ENCODE measurements around the gene SAMHD1.
A peak's percentile ranks its signal among the peaks of the same experiment; 100 is the strongest.
"Not testable (repeated sequence)": the region's sequence is repeated elsewhere in the genome, so short reads cannot be mapped to it uniquely, and the experiment has no call there.

The SAMHD1 gene

DNA sequence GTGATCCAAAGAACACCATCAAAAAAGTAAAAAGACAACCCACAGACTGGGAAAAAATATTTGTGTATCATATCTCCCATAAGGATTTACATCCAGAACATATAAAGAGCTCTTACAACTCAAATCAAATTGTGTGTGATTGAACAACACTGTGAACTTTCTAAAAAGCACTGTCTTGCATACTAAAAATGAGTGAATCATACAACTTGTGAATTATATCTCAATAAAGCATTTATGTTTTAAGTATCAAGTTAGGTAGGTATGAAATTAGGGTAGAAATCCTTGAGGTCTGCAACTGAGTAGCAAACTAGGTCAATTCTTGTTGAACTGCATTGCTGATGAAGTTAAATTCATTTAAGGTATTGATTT is 14.1 kb downstream of the SAMHD1 start:
- no peak overlapping the region for H2BK120ac ChIP-seq (ENCODE audit: low read depth, low read length)
- no peaks in the 10 kb centered on the region for H3K27me3 ChIP-seq (ENCODE audit: insufficient read depth, low read length, poor library complexity)
- H3K79me1 ChIP-seq (ENCODE audit: low read length) = no peaks in the 10 kb centered on the region
- no peak overlapping the region for H4K5ac ChIP-seq (ENCODE audit: low read length)
- no peak overlapping the region for H4K8ac ChIP-seq (ENCODE audit: low read depth, low read length)
- H3K23ac ChIP-seq (ENCODE audit: low read length) = no peak overlapping the region
- H3K4me1 ChIP-seq (ENCODE audit: control insufficient read depth, low read depth, low read length) = no peaks in the 10 kb centered on the region
- no peak overlapping the region for H2BK15ac ChIP-seq (replicated peaks; ENCODE audit: low read depth)
- no peak overlapping the region for H3K56ac ChIP-seq (ENCODE audit: low read length)
- no peak overlapping the region for H3K4me2 ChIP-seq (ENCODE audit: low read length)
- no peak overlapping the region for H3K9ac ChIP-seq (ENCODE audit: low read length)
- no peaks in the 10 kb centered on the region for H3K79me2 ChIP-seq (ENCODE audit: control insufficient read depth, insufficient read depth, low read length)
- no peak overlapping the region for H2AK5ac ChIP-seq (ENCODE audit: low read length)
- H3K4ac ChIP-seq (ENCODE audit: low read depth, low read length) = no peak overlapping the region
- H3K36me3 ChIP-seq (ENCODE audit: control insufficient read depth, insufficient read depth, low read length) = no peaks in the 10 kb centered on the region
- no peak overlapping the region for H3K4me3 ChIP-seq (ENCODE audit: low read length)
- DNase-seq = no peak
- no peak overlapping the region for H3K27ac ChIP-seq (ENCODE audit: low read depth, low read length)
- H3K18ac ChIP-seq (ENCODE audit: low read length) = no peak overlapping the region
- no peak overlapping the region for H2BK5ac ChIP-seq (ENCODE audit: low read length)

- H2BK15ac ChIP-seq (replicated peaks; ENCODE audit: low read depth); H3K4me2 ChIP-seq (ENCODE audit: low read length); H2AK5ac ChIP-seq (ENCODE audit: low read length); H3K79me2 ChIP-seq (ENCODE audit: control insufficient read depth, insufficient read depth, low read length); H3K4ac ChIP-seq (ENCODE audit: low read depth, low read length); H3K79me1 ChIP-seq (ENCODE audit: low read length); DNase-seq; H4K5ac ChIP-seq (ENCODE audit: low read length); H3K27me3 ChIP-seq (ENCODE audit: insufficient read depth, low read length, poor library complexity); H3K56ac ChIP-seq (ENCODE audit: low read length); H3K4me1 ChIP-seq (ENCODE audit: control insufficient read depth, low read depth, low read length); H2BK120ac ChIP-seq (ENCODE audit: low read depth, low read length); H3K36me3 ChIP-seq (ENCODE audit: control insufficient read depth, insufficient read depth, low read length); H2BK5ac ChIP-seq (ENCODE audit: low read length); H3K23ac ChIP-seq (ENCODE audit: low read length); H3K18ac ChIP-seq (ENCODE audit: low read length); H3K27ac ChIP-seq (ENCODE audit: low read depth, low read length); H3K9ac ChIP-seq (ENCODE audit: low read length); H3K4me3 ChIP-seq (ENCODE audit: low read length): not testable (repeated sequence)
- peak overlapping the region; percentile 76 for H4K8ac ChIP-seq (ENCODE audit: low read depth, low read length)
- no CpG with 5 or more reads among the region's 9 CpGs for WGBS (ENCODE audit: extremely low coverage, insufficient coverage, low lambda C conversion rate)
Measured at GRCh38 chr20:36936761-36937401, 14.6 kb downstream of the SAMHD1 start.

- no peak overlapping the region for H3K56ac ChIP-seq (ENCODE audit: low read length)
- H3K79me1 ChIP-seq (ENCODE audit: low read length) = no peaks in the 10 kb centered on the region
- no peaks in the 10 kb centered on the region for H3K36me3 ChIP-seq (ENCODE audit: control insufficient read depth, insufficient read depth, low read length)
- WGBS (ENCODE audit: extremely low coverage, insufficient coverage, low lambda C conversion rate) = no CpG with 5 or more reads among the region's 8 CpGs
- no peak overlapping the region for H3K23ac ChIP-seq (ENCODE audit: low read length)
- no peaks in the 10 kb centered on the region for H3K79me2 ChIP-seq (ENCODE audit: control insufficient read depth, insufficient read depth, low read length)
- H3K27ac ChIP-seq (ENCODE audit: low read depth, low read length) = no peak overlapping the region
- no peak overlapping the region for H2BK15ac ChIP-seq (replicated peaks; ENCODE audit: low read depth)
- H2BK5ac ChIP-seq (ENCODE audit: low read length) = no peak overlapping the region
- H4K8ac ChIP-seq (ENCODE audit: low read depth, low read length) = no peak overlapping the region
- H2AK5ac ChIP-seq (ENCODE audit: low read length) = no peak overlapping the region
- H2BK120ac ChIP-seq (ENCODE audit: low read depth, low read length) = no peak overlapping the region
- H3K4me2 ChIP-seq (ENCODE audit: low read length) = no peak overlapping the region
- no peak overlapping the region for H4K5ac ChIP-seq (ENCODE audit: low read length)
- no peak overlapping the region for H3K4me3 ChIP-seq (ENCODE audit: low read length)
- no peak overlapping the region for H3K4ac ChIP-seq (ENCODE audit: low read depth, low read length)
- no peak for DNase-seq
- no peaks in the 10 kb centered on the region for H3K27me3 ChIP-seq (ENCODE audit: insufficient read depth, low read length, poor library complexity)
- H3K4me1 ChIP-seq (ENCODE audit: control insufficient read depth, low read depth, low read length) = no peaks in the 10 kb centered on the region
- H3K9ac ChIP-seq (ENCODE audit: low read length) = no peak overlapping the region
- no peak overlapping the region for H3K18ac ChIP-seq (ENCODE audit: low read length)
Measured at GRCh38 chr20:36936341-36936740, 15.2 kb downstream of the SAMHD1 start.

DNA sequence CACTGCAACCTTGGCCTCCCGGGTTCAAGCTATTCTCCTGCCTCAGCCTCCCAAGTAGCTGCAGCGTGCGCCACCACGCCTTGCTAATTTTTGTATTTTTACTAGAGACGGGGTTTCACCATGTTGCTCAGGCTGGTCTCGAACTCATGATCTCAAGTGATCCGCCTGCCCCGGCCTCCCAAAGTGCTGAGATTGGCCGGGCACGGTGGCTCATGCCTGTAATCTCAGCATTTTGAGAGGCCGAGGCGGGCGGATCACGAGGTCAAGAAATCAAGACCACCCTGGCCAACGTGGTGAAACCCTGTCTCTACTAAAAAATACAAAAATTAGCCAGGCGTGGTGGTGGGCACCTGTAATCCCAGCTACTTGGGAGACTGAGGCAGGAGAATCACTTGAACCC is 17.9 kb downstream of the SAMHD1 start:
- not testable (repeated sequence) for H3K18ac ChIP-seq (ENCODE audit: low read length); H2BK15ac ChIP-seq (replicated peaks; ENCODE audit: low read depth); H4K5ac ChIP-seq (ENCODE audit: low read length); H2BK120ac ChIP-seq (ENCODE audit: low read depth, low read length); H2BK5ac ChIP-seq (ENCODE audit: low read length); H3K23ac ChIP-seq (ENCODE audit: low read length); DNase-seq; H3K79me2 ChIP-seq (ENCODE audit: control insufficient read depth, insufficient read depth, low read length); H2AK5ac ChIP-seq (ENCODE audit: low read length); H3K36me3 ChIP-seq (ENCODE audit: control insufficient read depth, insufficient read depth, low read length); H3K9ac ChIP-seq (ENCODE audit: low read length); H3K27me3 ChIP-seq (ENCODE audit: insufficient read depth, low read length, poor library complexity); H3K4me3 ChIP-seq (ENCODE audit: low read length); H3K4me1 ChIP-seq (ENCODE audit: control insufficient read depth, low read depth, low read length); H3K79me1 ChIP-seq (ENCODE audit: low read length); H3K4me2 ChIP-seq (ENCODE audit: low read length); H4K8ac ChIP-seq (ENCODE audit: low read depth, low read length); H3K56ac ChIP-seq (ENCODE audit: low read length); H3K4ac ChIP-seq (ENCODE audit: low read depth, low read length); H3K27ac ChIP-seq (ENCODE audit: low read depth, low read length)
- WGBS (ENCODE audit: extremely low coverage, insufficient coverage, low lambda C conversion rate) = no CpG with 5 or more reads among the region's 16 CpGs

DNA sequence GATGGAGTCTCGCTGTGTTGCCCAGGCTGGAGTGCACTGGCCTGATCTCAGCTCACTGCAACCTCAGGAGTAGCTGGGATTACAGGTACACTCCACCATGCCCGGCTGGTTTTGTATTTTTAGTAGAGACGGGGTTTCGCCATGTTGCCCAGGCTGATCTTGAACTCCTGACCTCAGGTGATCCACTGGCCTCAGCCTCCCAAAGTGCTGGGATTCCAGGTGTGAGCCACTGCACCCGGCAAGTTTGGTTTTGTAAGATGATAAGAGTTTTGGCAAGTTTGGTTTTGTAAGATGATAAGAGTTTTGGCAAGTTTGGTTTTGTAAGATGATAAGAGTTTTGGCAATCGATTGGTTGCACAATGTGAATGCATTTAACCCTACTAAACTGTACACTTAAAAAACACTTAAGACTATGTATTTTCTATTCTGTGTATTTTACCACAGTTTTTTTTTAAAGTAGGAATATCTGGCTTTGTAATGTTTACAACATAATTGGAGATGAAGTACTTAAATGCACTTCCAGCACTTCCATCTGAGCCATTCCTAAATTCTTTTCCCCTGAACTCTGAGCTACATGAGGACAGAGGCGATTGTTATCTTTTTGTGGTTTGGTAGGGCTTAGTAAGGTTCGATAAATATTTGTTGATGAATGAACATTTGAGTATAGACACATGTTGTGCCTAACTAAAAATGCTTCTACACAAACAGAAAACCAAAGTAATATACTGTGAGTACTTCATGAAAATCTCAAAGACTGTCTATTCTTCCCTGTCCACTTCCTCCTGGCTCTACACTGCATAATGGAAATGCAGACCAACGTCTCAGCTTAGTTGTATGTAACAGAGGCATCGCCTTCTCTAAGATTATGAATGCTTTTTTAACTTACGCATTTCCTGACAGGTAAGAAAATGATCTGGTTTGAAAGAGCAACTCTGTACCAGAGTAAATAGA is 18.8 kb downstream of the SAMHD1 start:
- Histone ChIP-seq H2AK5ac (ENCODE audit: low read length) (no peak overlapping the region), H3K4ac (ENCODE audit: low read depth, low read length) (no peak overlapping the region), H3K4me2 (ENCODE audit: low read length) (no peak overlapping the region), H4K5ac (ENCODE audit: low read length) (no peak overlapping the region), H3K18ac (ENCODE audit: low read length) (no peak overlapping the region), H3K27me3 (ENCODE audit: insufficient read depth, low read length, poor library complexity) (no peaks in the 10 kb centered on the region), H2BK120ac (ENCODE audit: low read depth, low read length) (no peak overlapping the region), H3K36me3 (ENCODE audit: control insufficient read depth, insufficient read depth, low read length) (no peaks in the 10 kb centered on the region), H3K4me1 (ENCODE audit: control insufficient read depth, low read depth, low read length) (no peaks in the 10 kb centered on the region), H2BK15ac (replicated peaks; ENCODE audit: low read depth) (no peak overlapping the region), H3K79me2 (ENCODE audit: control insufficient read depth, insufficient read depth, low read length) (no peaks in the 10 kb centered on the region), H3K23ac (ENCODE audit: low read length) (no peak overlapping the region), H3K79me1 (ENCODE audit: low read length) (no peaks in the 10 kb centered on the region), H3K4me3 (ENCODE audit: low read length) (no peak overlapping the region), H3K56ac (ENCODE audit: low read length) (no peak overlapping the region), H4K8ac (ENCODE audit: low read depth, low read length) (no peak overlapping the region), H2BK5ac (ENCODE audit: low read length) (no peak overlapping the region), H3K27ac (ENCODE audit: low read depth, low read length) (no peak overlapping the region), H3K9ac (ENCODE audit: low read length) (no peak overlapping the region)
- WGBS (ENCODE audit: extremely low coverage, insufficient coverage, low lambda C conversion rate) = 80% methylated on average over 1 of the region's 11 CpGs
- DNase-seq = no peak

Data from mesendoderm (in vitro differentiated cells).